Measurements from ENCODE around the gene PRTN3.

The PRTN3 gene

DNA sequence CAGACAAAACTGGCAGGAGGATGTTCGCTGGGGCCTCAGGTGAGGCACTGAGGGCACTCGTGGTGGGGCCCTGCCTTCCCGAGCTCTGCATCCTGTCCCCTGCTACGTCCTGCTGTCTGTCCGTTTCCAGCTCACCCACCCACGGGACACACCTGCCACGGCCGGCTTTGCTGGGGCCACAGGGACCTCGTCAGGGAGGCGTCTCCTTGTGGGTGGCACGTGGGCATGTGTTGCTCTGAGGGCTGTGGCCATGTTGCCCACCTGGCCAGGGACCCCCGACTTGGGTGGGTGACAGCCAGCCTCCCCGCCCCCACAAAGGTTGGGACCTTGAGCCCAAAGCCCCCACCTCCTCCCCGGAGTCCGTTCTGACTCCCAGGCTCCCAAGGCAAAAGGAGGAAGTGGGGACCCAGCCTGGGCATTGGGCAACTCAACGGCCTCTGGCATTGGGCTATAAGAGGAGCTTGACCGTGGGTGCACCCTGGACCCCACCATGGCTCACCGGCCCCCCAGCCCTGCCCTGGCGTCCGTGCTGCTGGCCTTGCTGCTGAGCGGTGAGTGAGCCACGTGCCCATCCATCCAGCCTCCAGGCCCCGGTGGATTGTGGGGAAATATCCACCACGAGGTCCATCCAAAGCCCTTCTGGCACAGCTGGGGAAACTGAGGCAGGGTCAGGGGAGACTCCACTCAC, at the start of gene PRTN3:
TSS of gene PRTN3 (plus strand) at position 481 of the 688 bp plus-strand sequence. CDS start at position 491, 10 bp downstream.
- no peak for DNase-seq (ENCODE audit: low spot score)

DNA sequence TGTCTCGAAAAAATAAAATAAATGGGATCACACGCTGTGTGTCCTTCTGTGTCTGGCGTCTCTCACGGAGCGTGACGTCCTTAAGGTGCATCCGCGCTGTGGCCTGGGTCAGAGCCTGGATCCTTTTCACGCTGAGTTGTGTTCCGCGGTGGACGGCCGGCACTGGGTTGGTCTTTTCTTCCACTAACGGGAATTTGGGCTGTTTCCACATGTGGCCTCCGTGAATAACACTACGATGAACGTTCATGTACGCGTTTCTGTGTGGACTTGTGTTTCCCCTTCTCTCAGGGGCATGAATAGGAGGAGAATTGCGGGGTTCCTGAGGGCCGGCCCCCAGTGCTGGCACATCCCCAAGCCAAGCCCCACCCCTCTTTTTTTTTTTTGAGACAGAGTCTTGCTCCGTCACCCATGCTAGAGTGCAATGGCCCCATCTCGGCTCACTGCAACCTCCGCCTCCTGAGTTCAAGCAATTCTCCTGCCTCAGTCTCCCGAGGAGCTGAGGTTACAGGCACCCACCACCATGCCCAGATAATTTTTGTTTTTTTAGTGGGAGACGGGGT, 49.7 kb upstream of the PRTN3 start:
- no peak for DNase-seq (ENCODE audit: low spot score)

- DNase-seq (ENCODE audit: low spot score): no peak
These were observed 49.1 kb upstream of the PRTN3 start for GRCh38 chr19:791567-792305.

GRCh38 chr19:792306-792885, 48.4 kb upstream of the PRTN3 start:
- no peak for DNase-seq (ENCODE audit: low spot score)

DNA sequence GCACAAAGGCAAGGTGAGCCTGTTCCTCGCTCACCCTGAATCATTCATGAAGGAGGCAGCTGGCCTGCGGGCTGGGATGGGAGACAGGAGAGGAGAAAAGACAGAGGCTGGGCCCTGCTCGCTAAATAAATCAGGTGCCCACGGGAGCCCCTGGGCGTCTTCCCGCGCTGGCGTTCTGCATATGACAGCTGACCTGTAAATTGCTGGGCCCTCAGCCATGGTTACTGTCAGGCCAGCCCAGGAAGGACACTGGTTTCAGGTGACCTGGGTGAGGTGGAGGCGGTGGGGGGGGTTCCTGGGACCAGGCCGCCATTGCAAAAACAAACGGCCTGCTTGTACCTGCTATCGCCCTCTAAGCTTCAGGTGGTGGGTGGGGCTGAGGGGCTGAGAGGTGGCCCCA, 47.0 kb upstream of the PRTN3 start:
- no peak for DNase-seq (ENCODE audit: low spot score)

DNA sequence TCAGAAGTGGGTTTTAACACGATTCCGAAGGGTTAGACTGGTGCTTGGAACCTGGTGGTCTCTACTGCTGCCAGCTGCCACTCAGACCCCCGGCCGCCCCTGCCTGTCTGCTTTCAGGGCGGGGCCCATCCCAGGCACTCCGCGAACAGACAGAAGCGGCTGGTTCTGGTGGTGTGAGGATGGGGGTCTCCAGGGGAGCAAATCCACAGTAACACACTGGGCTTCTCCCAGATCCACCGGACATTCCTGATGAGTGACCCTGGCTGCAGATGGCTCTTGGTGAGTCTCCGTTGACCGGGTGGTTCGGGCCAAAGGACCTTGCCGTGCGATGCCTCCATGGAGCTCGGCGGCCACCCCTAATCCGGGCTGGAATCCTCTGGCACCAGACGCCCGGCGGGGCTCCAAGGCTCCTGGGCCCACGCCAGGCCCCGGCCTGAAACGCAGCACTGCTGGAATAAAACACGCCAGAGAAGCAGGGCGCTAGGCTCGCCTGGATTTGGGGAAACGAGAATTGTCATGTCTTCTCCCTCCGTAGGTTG, 45.7 kb upstream of the PRTN3 start:
- DNase-seq (ENCODE audit: low spot score): no peak

DNA sequence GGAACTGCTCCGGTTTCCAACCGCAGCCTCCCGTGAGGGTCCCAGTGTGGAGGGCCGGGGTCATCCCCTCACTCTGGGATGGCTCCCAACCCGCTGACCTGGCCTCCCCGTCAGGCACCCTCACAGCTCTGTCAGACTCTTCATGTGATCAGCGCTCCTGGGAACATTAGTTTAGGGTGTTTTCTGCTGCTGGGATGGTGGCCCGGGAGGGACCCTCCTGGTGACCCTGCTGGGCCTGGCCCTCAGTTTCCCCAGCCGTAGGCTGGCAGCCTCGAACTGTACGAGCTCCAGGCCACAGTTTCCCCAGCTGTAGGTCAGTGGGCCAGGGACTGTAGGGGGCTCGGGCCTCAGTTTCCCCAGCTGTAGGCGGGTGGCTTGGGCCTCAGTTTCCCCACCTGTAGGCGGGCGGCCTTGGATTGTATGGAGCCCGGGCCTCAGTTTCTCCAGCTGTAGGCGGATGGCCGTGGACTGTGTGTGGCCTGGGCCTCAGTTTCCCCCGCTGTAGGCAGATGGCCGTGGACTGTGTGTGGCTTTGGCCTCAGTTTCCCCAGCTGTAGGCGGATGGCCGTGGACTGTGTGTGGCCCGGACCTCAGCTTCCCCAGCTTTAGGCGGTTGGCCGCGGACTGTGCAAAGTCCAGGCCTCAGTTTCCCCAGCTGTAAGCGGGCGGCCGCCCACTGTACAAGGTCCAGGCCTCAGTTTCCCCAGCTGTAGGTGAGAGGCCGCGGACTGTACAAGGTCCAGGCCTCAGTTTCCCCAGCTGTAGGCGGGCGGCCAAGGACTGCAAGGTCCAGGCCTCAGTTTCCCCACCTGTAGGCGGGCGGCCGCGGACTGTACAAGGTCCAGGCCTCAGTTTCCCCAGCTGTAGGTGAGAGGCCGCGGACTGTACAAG, 44.9 kb upstream of the PRTN3 start:
- DNase-seq (ENCODE audit: low spot score): no peak

DNA sequence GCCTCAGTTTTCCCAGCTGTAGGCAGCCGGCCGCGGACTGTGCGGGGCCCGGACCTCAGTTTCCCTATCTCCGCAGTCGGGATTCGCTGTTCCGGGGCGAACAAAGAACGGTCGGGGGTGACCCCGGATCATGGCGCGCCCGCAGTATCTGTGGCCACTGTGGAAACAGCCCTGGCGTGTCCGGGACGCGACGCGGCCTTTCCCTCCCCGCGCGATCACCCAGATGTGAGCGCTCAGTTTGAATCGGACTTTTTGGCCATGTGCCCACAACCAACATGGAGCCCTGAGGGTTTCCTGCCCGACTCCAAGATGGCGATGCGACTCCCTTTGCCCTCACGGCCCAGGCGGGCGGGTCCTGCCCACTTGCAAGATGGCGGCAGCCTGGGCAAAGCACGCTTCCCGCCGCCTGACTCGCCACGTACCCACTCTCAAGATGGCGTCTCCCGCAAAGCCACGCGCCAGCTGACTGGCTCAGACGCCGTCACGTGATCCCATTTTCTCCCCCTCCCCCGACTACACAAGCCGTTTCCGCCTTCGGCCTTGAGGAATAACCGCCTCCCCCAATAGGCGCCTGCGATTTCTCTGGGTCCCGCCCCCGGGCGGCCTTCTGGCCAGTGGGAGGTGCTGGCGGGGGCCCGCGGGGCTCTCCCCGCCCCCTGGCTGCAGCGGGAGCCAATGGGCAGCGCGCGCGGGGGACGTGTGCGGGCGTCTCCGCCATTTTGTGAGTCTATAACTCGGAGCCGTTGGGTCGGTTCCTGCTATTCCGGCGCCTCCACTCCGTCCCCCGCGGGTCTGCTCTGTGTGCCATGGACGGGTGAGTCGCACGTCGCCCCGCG, 43.9 kb upstream of the PRTN3 start, which contains the start of gene PTBP1:
TSS of gene PTBP1 (plus strand) at position 761 of the 836 bp plus-strand sequence. CDS start at position 807, 46 bp downstream.
- peak; percentile 100 for DNase-seq (ENCODE audit: low spot score)

- peak; percentile 87 for DNase-seq (ENCODE audit: low spot score)
These were observed 43.0 kb upstream of the PRTN3 start for GRCh38 chr19:797528-798414.

- peak; percentile 31 for DNase-seq (ENCODE audit: low spot score)
These were observed 42.3 kb upstream of the PRTN3 start for GRCh38 chr19:798415-799075.

DNA sequence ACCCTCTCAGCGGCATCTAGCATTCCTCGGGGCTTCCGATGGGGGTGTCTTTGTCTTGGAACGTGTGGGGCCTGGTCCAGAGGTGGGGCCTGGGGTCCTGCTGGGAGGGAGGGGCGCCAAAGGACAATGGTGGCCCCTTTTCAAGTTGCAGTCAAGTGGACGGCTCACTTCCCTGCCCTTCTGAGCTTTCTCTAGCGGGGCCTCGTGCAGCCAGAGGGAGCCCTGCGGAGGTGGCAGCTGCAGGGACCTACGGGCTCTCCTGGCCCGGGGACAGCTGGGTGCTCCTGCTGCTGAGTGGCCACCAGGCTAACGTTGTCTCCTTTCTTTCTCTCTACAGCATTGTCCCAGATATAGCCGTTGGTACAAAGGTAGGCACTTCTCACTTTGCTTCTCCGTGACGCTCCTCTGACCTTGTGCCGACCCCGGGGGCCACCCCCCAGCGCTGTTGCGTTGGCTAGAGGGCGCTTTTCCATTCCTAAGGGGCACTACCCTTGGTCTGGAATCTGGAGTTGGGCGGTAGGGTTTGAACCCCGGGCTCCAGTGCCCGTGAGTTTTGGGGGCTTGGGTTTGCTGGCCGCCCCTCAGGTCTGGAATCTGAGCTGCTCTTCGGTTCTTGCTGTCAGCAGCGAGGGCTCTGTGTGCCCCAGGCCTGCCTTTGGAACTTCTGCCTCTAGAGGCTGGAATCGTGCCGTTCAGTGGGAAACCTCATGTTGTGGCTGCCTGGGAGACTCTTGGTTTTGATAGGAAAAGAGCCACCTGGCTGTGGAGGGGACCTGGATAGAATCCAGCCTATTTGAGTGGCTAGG, 41.5 kb upstream of the PRTN3 start:
- peak; percentile 35 for DNase-seq (ENCODE audit: low spot score)

DNA sequence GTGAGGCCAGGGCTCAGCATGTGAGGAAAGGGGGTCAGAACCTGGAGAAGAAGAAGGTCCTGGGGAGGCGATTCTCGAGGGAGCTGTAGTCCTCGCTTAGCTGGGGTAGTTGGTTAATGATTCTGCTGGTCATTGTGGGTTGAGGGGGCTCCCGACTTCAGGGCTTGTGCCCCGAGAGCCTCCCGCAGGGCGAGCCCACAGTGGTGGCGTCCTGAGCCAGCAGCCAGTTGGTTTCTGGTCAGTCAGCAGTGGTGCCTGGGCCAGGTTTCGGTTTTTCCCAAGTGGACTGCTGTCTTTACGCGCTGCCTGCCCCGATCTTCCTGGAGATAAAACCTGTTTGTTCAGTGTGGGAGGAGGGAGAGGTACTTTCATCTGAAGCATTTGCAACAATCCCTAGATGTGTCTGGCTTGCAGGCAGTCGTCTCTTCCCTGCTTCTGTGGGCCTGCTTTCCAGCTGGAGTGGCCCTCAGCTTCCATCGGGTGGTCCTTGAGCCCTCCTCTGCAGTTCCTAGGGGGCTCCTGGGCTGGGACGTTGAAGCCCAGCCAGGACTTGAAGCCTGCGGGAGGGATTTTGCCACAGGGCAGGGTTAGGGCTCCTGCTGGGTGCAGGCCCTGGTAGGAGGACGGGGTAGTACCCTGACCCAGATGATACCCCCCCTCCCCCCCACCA, 40.3 kb upstream of the PRTN3 start:
- peak; percentile 23 for DNase-seq (ENCODE audit: low spot score)

DNA sequence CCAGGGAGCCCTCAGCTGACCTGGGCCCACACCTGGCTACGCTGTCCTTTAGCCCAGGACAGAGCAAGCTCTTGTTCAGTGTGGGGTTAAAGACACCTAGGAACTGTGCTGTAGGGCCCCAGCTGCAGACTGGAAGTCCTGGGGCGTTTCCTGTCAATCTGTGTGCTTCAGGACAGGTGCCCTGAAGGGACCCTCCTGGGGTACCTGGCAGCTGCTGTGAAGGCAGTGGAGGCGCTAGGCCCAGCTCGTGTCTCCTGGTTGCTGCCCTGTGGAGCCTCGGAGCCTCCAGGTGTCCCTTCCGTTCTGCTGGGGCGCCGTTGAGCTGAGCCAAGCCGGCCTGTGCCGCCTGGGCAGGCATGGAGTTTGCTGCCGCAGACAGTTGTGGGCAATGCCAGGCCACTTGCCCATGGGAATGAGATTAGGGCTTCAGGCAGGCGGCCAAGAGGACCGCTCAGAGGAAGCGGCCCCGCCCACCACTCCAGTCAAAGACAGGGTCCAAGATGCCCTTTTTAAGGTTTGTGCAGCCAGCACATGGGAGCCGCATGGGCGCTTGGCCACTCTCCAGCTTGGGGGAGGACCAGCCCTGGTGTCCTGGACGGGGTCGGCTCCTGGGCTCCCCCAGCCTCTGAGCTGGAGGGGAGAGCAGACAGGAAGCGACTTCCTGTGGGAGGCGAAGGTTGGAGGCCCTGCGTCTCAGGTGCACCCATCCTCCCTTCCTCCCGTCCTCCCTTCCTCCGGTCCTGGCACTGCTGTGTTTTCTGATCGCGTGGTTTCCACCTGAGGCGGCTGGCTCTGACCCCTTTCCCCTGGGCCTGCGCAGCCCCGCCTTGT, 39.6 kb upstream of the PRTN3 start:
- peak; percentile 17 for DNase-seq (ENCODE audit: low spot score)

GRCh38 chr19:801861-802497, 38.8 kb upstream of the PRTN3 start:
- DNase-seq (ENCODE audit: low spot score): no peak

DNA sequence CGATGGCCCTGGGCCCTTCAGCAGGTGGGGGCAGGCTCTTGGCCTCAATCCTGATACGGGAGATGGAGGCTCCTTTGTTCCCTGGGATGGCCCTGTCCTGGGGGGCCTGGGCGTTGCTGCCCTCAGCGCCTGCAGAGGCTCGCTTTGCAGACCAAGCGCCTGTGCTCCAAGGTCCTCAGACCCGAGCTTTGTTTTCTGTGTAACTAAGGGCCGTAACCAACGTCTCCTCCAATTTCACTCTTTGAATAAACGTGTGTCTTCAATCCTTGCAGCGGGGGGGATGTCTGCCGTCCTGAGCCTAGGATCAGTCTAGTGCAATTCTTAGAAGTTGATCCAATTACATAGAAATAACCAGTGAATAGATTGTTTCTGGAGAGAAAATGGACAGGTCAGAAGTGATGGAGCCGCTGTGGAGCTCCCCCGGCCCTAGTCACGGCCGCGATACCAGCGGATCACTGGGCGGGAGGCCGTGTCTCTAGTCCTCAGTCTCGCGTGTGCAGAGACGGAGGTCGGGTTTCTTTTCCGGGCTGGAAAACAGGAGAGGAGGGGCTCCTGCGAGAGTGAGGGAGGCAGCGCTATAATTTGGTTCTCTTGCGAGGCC, 38.2 kb upstream of the PRTN3 start:
- DNase-seq (ENCODE audit: low spot score): no peak

DNA sequence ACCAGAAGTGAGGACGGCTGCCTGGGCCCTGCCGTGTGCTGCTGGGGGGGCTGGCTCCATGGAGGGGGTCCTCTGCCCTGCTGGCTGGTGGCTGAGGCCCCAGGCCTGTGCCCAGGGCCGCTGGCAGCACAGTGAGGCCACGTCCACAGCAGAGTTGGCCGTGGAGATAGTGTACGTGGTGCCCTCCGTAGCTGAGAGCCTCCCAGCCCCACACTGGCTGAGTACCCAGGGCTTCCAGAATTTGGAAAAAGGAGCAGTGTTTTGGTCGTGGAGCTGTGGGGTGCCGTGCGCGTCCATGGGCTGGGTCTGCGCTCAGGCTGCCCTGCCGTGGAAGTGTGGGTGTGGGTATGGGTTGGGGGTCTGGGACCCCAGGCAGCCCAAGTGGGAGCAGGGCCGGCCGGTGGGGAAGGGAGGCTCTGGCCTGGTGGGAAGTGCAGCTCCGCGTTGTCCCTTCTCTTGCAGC, 37.7 kb upstream of the PRTN3 start:
- no peak for DNase-seq (ENCODE audit: low spot score)
